Activated B cell treated with CpG ODN at 0.5 μM for 24 hours (primary cell): ENCODE measurements around the gene UCN2. TPM values are rescaled to one million over a fixed set of nuclear protein-coding genes. Genes with fewer than 3 reads are reported as not detected.

Experiments used
- ATAC-seq: fragments of 200-7000 bp; cut with Tn5 transposase; one replicate; pipeline ENCODE4 v1.10.0; 2021; ENCODE audit warnings: low read depth, mild to moderate bottlenecking, moderate library complexity
- CTCF ChIA-PET: fragments of 350-600 bp; sonication (Branson Sonifier 250); formaldehyde crosslinking; loops from one replicate; lab custom pipeline; 2021; ENCODE audit warnings: antibody characterized with exemption; lab: Charles Lee
- POLR2A ChIA-PET: fragments of 350-600 bp; sonication (Branson Sonifier 250); formaldehyde crosslinking; loops from one replicate; lab custom pipeline; 2021; ENCODE audit warnings: antibody characterized with exemption; lab: Charles Lee
- DNase-seq: peaks from one replicate; pipeline ENCODE4 v3.0.0; 2022
- H3K27ac Mint-ChIP-seq: one replicate; pipeline ENCODE4 v1.8.0; 2020; ENCODE audit warnings: mixed read lengths
- H3K27me3 Mint-ChIP-seq: one replicate; pipeline ENCODE4 v1.8.0; 2021; ENCODE audit warnings: mixed read lengths
- H3K36me3 Mint-ChIP-seq: one replicate; pipeline ENCODE4 v1.8.0; 2021; ENCODE audit warnings: low read depth, mixed read lengths
- H3K4me1 Mint-ChIP-seq: one replicate; pipeline ENCODE4 v1.8.0; 2021; ENCODE audit warnings: mixed read lengths
- H3K4me3 Mint-ChIP-seq: one replicate; pipeline ENCODE4 v1.8.0; 2020; ENCODE audit warnings: mild to moderate bottlenecking, mixed read lengths
- H3K9me3 Mint-ChIP-seq: one replicate; pipeline ENCODE4 v1.8.0; 2020; ENCODE audit warnings: mixed read lengths
- intact Hi-C: fragments of 100-400 bp; cut with micrococcal nuclease; formaldehyde crosslinking; loops from one replicate; pipeline ENCODE4 v1.15.1; 2024
- total RNA-seq: library from RNA; stranded (reverse); gene quantifications from 2 replicates; pipeline ENCODE4 v1.2.3, GENCODE V29; 2022
- TF ChIP-seq, protein P1 (sequence below): fragments of 200-600 bp; IDR thresholded peaks from one replicate; pipeline ENCODE4 v1.8.0; 2022; ENCODE audit warnings: antibody characterized with exemption, mild to moderate bottlenecking

Gene UCN2
- total RNA-seq, 1 donor from 2014 or later = not detected

- intact Hi-C loops = no loop called here
- Mint-ChIP-seq H3K27me3 (peaks cover 3% of the 10 kb centered on the region), H3K4me3 (no peak overlapping the region), H3K4me1 (no peaks in the 10 kb centered on the region), H3K9me3 (no peaks in the 10 kb centered on the region), H3K36me3 (no peaks in the 10 kb centered on the region), H3K27ac (no peak overlapping the region)
- no peak for DNase-seq
- ChIA-PET CTCF (no interaction called here), POLR2A (no interaction called here)
- ATAC-seq = no peak
- TF ChIP-seq, protein P1, sequence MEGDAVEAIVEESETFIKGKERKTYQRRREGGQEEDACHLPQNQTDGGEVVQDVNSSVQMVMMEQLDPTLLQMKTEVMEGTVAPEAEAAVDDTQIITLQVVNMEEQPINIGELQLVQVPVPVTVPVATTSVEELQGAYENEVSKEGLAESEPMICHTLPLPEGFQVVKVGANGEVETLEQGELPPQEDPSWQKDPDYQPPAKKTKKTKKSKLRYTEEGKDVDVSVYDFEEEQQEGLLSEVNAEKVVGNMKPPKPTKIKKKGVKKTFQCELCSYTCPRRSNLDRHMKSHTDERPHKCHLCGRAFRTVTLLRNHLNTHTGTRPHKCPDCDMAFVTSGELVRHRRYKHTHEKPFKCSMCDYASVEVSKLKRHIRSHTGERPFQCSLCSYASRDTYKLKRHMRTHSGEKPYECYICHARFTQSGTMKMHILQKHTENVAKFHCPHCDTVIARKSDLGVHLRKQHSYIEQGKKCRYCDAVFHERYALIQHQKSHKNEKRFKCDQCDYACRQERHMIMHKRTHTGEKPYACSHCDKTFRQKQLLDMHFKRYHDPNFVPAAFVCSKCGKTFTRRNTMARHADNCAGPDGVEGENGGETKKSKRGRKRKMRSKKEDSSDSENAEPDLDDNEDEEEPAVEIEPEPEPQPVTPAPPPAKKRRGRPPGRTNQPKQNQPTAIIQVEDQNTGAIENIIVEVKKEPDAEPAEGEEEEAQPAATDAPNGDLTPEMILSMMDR = no peak
These were observed 18.3 kb upstream of the UCN2 start for GRCh38 chr3:48581621-48582481.

DNA sequence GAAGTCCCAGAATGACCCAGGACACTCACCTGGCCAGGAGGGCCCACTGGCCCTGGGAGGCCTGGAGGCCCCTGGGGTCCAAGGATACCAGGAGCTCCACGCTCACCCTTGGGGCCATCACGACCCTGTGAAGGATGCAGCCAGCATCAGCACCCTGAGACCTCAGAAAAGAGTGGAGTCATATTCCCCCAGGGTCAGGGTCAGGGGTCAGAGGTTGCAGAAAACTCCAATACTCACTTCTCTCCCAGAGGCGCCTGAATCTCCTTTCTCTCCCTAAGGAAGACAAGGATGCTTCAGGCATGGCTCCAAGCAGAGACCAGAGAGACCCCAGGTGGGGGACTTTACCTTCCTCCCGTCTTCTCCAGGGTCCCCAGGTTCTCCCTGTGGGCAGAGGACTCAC lies 13.1 kb upstream of the UCN2 start:
- ATAC-seq (no peak), DNase-seq (no peak)
- Mint-ChIP-seq H3K27ac (no peak overlapping the region), H3K4me1 (no peaks in the 10 kb centered on the region), H3K4me3 (no peak overlapping the region), H3K36me3 (no peaks in the 10 kb centered on the region), H3K9me3 (no peaks in the 10 kb centered on the region), H3K27me3 (peaks cover 1% of the 10 kb centered on the region)
- POLR2A ChIA-PET = no interaction called here
- TF ChIP-seq, protein P1 = no peak
- CTCF ChIA-PET = no interaction called here
- intact Hi-C loops = no loop called here

- no peak overlapping the region for H3K27ac Mint-ChIP-seq
- CTCF ChIA-PET = no interaction called here
- H3K4me1 Mint-ChIP-seq = no peaks in the 10 kb centered on the region
- intact Hi-C loops = no loop called here
- POLR2A ChIA-PET = no interaction called here
- no peaks in the 10 kb centered on the region for H3K36me3 Mint-ChIP-seq
- no peaks in the 10 kb centered on the region for H3K27me3 Mint-ChIP-seq
- DNase-seq = no peak
- no peak for ATAC-seq
- no peaks in the 10 kb centered on the region for H3K9me3 Mint-ChIP-seq
- H3K4me3 Mint-ChIP-seq = no peak overlapping the region
- TF ChIP-seq, protein P1 = no peak
These were observed 11.8 kb upstream of the UCN2 start for GRCh38 chr3:48575366-48575765.

DNA sequence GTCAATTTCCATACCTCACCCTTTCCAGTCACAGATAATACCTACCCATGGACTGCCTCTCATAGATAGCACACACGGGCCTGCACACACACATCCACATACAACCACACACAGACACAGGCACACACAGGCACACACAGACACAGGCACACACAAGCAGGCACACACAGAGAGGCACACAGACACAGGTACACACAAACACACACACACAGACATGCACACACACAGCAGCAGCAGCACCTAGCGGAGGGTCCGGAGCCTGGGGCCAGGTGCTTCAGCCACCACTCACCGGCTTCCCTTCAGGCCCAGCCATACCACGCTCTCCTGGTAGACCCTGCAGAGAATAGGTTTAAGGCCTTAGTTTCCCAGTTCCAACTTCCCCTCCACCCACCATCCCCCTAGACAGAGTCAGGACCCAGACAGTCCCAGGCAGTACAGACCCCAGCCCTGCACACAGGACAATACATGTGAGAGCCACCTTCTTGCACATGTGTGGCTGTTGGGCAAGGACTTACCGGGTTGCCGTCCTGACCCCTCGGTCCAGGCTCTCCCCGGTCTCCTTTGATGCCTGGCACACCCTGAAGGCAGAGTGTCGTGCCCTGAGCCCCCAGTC lies 10.5 kb upstream of the UCN2 start:
- TF ChIP-seq, protein P1 = no peak
- POLR2A ChIA-PET = no interaction called here
- no peaks in the 10 kb centered on the region for H3K4me1 Mint-ChIP-seq
- no peaks in the 10 kb centered on the region for H3K36me3 Mint-ChIP-seq
- no peaks in the 10 kb centered on the region for H3K27me3 Mint-ChIP-seq
- H3K27ac Mint-ChIP-seq = no peak overlapping the region
- DNase-seq (no peak), ATAC-seq (no peak)
- CTCF ChIA-PET = no interaction called here
- no peaks in the 10 kb centered on the region for H3K9me3 Mint-ChIP-seq
- H3K4me3 Mint-ChIP-seq = no peak overlapping the region
- intact Hi-C loops = no loop called here

- ATAC-seq = no peak
- CTCF ChIA-PET = no interaction called here
These were observed 8.9 kb upstream of the UCN2 start for GRCh38 chr3:48572517-48572916.

More at GRCh38 chr3:48572517-48572916, 8.9 kb upstream of the UCN2 start:
- Mint-ChIP-seq H3K9me3 (no peaks in the 10 kb centered on the region), H3K36me3 (no peaks in the 10 kb centered on the region), H3K27ac (no peak overlapping the region), H3K4me3 (no peak overlapping the region), H3K4me1 (no peaks in the 10 kb centered on the region), H3K27me3 (no peaks in the 10 kb centered on the region)
- no peak for DNase-seq
- POLR2A ChIA-PET = no interaction called here
- TF ChIP-seq, protein P1 = no peak
- intact Hi-C loops = no loop called here
